ENCODE data around the gene CASKIN1. TPM values are rescaled to one million over a fixed set of nuclear protein-coding genes. Genes with fewer than 3 reads are reported as not detected.

Gene CASKIN1
- total RNA-seq, 2 donors from 2014 or later, result 8.2 to 9.7 TPM

GRCh38 chr16:2200313-2200712 lies 3.9 kb upstream of the CASKIN1 start:
- DNase-seq, result no peak
- Histone ChIP-seq H3K4me3 (ENCODE audit: low read length) (no peak overlapping the region), H3K36me3 (ENCODE audit: control insufficient read depth, insufficient read depth, low read length) (no peaks in the 10 kb centered on the region), H3K9me3 (ENCODE audit: control insufficient read depth, low read length) (no peaks in the 10 kb centered on the region), H3K27ac (ENCODE audit: low read depth, low read length) (no peak overlapping the region), H3K4me1 (ENCODE audit: control insufficient read depth, insufficient read depth, low read length) (peaks cover 4% of the 10 kb centered on the region), H3K9ac (ENCODE audit: extremely low read depth, low read length, poor library complexity, severe bottlenecking) (no peak overlapping the region), H3K27me3 (ENCODE audit: control insufficient read depth, insufficient read depth, low read length, poor library complexity, severe bottlenecking) (peaks cover 44% of the 10 kb centered on the region)
- Mint-ChIP-seq H3K9me3 (peaks cover 5% of the 10 kb centered on the region), H3K4me3 (no peak overlapping the region), H3K27ac (no peak overlapping the region), H3K4me1 (no peaks in the 10 kb centered on the region), H3K27me3 (ENCODE audit: insufficient read depth) (peaks cover 63% of the 10 kb centered on the region), H3K36me3 (ENCODE audit: low read depth) (no peaks in the 10 kb centered on the region)
- 88 to 93% methylated on average over 2 to 6 of the region's 6 CpGs for WGBS, 2 experiments (ENCODE audit: insufficient coverage in 1 of 2, insufficient read length in 1 of 2)
- TF ChIP-seq CTCF (conservative IDR thresholded peaks at IDR 0.05), result no peak

GRCh38 chr16:2199621-2200139 lies 3.3 kb upstream of the CASKIN1 start:
- Mint-ChIP-seq H3K9me3 (peaks cover 5% of the 10 kb centered on the region), H3K4me1 (no peaks in the 10 kb centered on the region), H3K27me3 (ENCODE audit: insufficient read depth) (peaks cover 69% of the 10 kb centered on the region), H3K27ac (no peak overlapping the region), H3K4me3 (no peak overlapping the region), H3K36me3 (ENCODE audit: low read depth) (no peaks in the 10 kb centered on the region)
- Histone ChIP-seq H3K4me1 (ENCODE audit: control insufficient read depth, insufficient read depth, low read length) (peaks cover 7% of the 10 kb centered on the region), H3K9ac (ENCODE audit: extremely low read depth, low read length, poor library complexity, severe bottlenecking) (no peak overlapping the region), H3K9me3 (ENCODE audit: control insufficient read depth, low read length) (no peaks in the 10 kb centered on the region), H3K36me3 (ENCODE audit: control insufficient read depth, insufficient read depth, low read length) (no peaks in the 10 kb centered on the region), H3K27ac (ENCODE audit: low read depth, low read length) (no peak overlapping the region), H3K4me3 (ENCODE audit: low read length) (no peak overlapping the region), H3K27me3 (ENCODE audit: control insufficient read depth, insufficient read depth, low read length, poor library complexity, severe bottlenecking) (peaks cover 48% of the 10 kb centered on the region)
- 79 to 80% methylated on average over 2 to 14 of the region's 14 CpGs for WGBS, 2 experiments (ENCODE audit: insufficient coverage in 1 of 2, insufficient read length in 1 of 2)
- no peak for TF ChIP-seq CTCF (conservative IDR thresholded peaks at IDR 0.05)
- DNase-seq, result no peak

- Histone ChIP-seq H3K4me1 (ENCODE audit: control insufficient read depth, insufficient read depth, low read length) (peaks cover 7% of the 10 kb centered on the region), H3K27ac (ENCODE audit: low read depth, low read length) (no peak overlapping the region), H3K27me3 (ENCODE audit: control insufficient read depth, insufficient read depth, low read length, poor library complexity, severe bottlenecking) (peaks cover 48% of the 10 kb centered on the region), H3K4me3 (ENCODE audit: low read length) (no peak overlapping the region), H3K9ac (ENCODE audit: extremely low read depth, low read length, poor library complexity, severe bottlenecking) (no peak overlapping the region), H3K36me3 (ENCODE audit: control insufficient read depth, insufficient read depth, low read length) (no peaks in the 10 kb centered on the region), H3K9me3 (ENCODE audit: control insufficient read depth, low read length) (no peaks in the 10 kb centered on the region)
- no peaks in the 10 kb centered on the region for H3K36me3 Mint-ChIP-seq (ENCODE audit: low read depth)
- no peak for DNase-seq
- 89 to 92% methylated on average over 3 to 5 of the region's 5 CpGs for WGBS, 2 experiments (ENCODE audit: insufficient coverage in 1 of 2, insufficient read length in 1 of 2)
- TF ChIP-seq CTCF (conservative IDR thresholded peaks at IDR 0.05), result no peak
- no peak overlapping the region for H3K27ac Mint-ChIP-seq
- peaks cover 69% of the 10 kb centered on the region for H3K27me3 Mint-ChIP-seq (ENCODE audit: insufficient read depth)
- peaks cover 5% of the 10 kb centered on the region for H3K9me3 Mint-ChIP-seq
- H3K4me3 Mint-ChIP-seq, result no peak overlapping the region
- no peaks in the 10 kb centered on the region for H3K4me1 Mint-ChIP-seq
Observed at GRCh38 chr16:2199095-2199494, 2.7 kb upstream of the CASKIN1 start.
